Panc1 (cell line): ENCODE results near the gene SLC14A1. TPM values are rescaled to one million over a fixed set of nuclear protein-coding genes. Genes with fewer than 3 reads are reported as not detected.

Experiments used
- ATAC-seq: fragments of 200-7000 bp; cut with Tn5 transposase; 2 replicates; pipeline ENCODE4 v1.9.1; 2020; ENCODE audit warnings: mild to moderate bottlenecking, moderate library complexity
- BruUV-seq: library from RNA; stranded (reverse); fragments of 400-500 nt; replicated peaks from 2 replicates; lab custom pipeline; 2021; lab: Mats Ljungman, UMichigan
- CTCF ChIA-PET: fragments of 300-600 bp; sonication (Branson Sonifier 250); formaldehyde crosslinking; loops from one replicate; lab custom pipeline; 2022; ENCODE audit warnings: antibody characterized with exemption; lab: Charles Lee
- POLR2A ChIA-PET: fragments of 300-600 bp; sonication (Branson Sonifier 250); formaldehyde crosslinking; loops from one replicate; lab custom pipeline; 2022; ENCODE audit warnings: antibody characterized with exemption; lab: Charles Lee
- DNase-seq: peaks from one replicate; pipeline ENCODE4 v3.0.0-alpha.2; 2010; ENCODE audit warnings: low read depth, low spot score
- H3K27ac ChIP-seq: 2 replicates; pipeline ENCODE4 v1.5.1; 2011; ENCODE audit warnings: mild to moderate bottlenecking, low read length, inconsistent platforms
- H3K27me3 ChIP-seq: fragments of 200-500 bp; sonication (Bioruptor generic); 2 replicates; pipeline ENCODE4 v1.6.0; 2014; ENCODE audit warnings: low read length, inconsistent platforms; ENCODE audit not compliant: control insufficient read depth, insufficient read depth
- H3K36me3 ChIP-seq: fragments of 200-500 bp; sonication (Bioruptor generic); 2 replicates; pipeline ENCODE4 v1.5.1; 2014; ENCODE audit warnings: inconsistent platforms, mild to moderate bottlenecking, low read length, moderate library complexity; ENCODE audit not compliant: control insufficient read depth, insufficient read depth
- H3K4me1 ChIP-seq: 2 replicates; pipeline ENCODE4 v1.5.1; 2011; ENCODE audit warnings: inconsistent platforms, mild to moderate bottlenecking, low read length, moderate library complexity; ENCODE audit not compliant: control insufficient read depth, insufficient read depth
- H3K4me3 ChIP-seq, 2 experiments: 2 replicates each; pipeline ENCODE4 v1.5.1; 2011 to 2012; ENCODE audit warnings: low read depth in 2 of 2, low read length in 2 of 2, mild to moderate bottlenecking in 2 of 2, inconsistent platforms in 1 of 2, moderate library complexity in 1 of 2
- H3K9me3 ChIP-seq: fragments of 200-500 bp; sonication (Bioruptor generic); 2 replicates; pipeline ENCODE4 v1.5.1; 2014; ENCODE audit warnings: low read depth, mild to moderate bottlenecking, inconsistent platforms, low read length, moderate library complexity; ENCODE audit not compliant: control insufficient read depth, insufficient read depth
- POLR2AphosphoS5 ChIP-seq: IDR thresholded peaks from 2 replicates; pipeline ENCODE4 v1.6.1; 2012; ENCODE audit warnings: mild to moderate bottlenecking, low read depth, low read length, moderate library complexity
- SIN3A ChIP-seq: IDR thresholded peaks from 2 replicates; pipeline ENCODE4 v1.6.1; 2012; ENCODE audit warnings: low read depth, mild to moderate bottlenecking, low read length, moderate library complexity, borderline replicate concordance; ENCODE audit not compliant: insufficient read depth
- TCF7L2 ChIP-seq: IDR thresholded peaks from 2 replicates; pipeline ENCODE4 v1.6.1; 2011; ENCODE audit warnings: mild to moderate bottlenecking, low read depth, low read length, inconsistent platforms
- in situ Hi-C: cut with HindIII; loops from 2 replicates; pipeline ENCODE4 v1.10.0; 2016; ENCODE audit warnings: low sequenced_read_pairs, low pct_unique_long_range_greater_than_20kb
- intact Hi-C: fragments of 100-400 bp; cut with micrococcal nuclease; formaldehyde crosslinking; loops from one replicate; pipeline ENCODE4 v1.10.0; 2022; ENCODE audit not compliant: unreplicated experiment
- total RNA-seq: library from RNA; stranded (reverse); gene quantifications from one replicate; pipeline ENCODE4 v1.2.1, GENCODE V29; 2021; ENCODE audit not compliant: unreplicated experiment
- TF ChIP-seq, protein P1 (sequence below): fragments of 450-650 bp; IDR thresholded peaks from 2 replicates; pipeline ENCODE4 v1.5.1; 2017; ENCODE audit warnings: mild to moderate bottlenecking
- TF ChIP-seq, protein P2 (sequence below), 2 experiments: IDR thresholded peaks; 2 replicates each; pipeline ENCODE4 v1.6.1; 2011 to 2012; ENCODE audit warnings: low read depth in 2 of 2, control low read depth in 1 of 2, low read length in 1 of 2, mild to moderate bottlenecking in 1 of 2, moderate library complexity in 1 of 2; ENCODE audit not compliant: insufficient read depth in 1 of 2

The SLC14A1 gene
- total RNA-seq, 1 experiment from 2014 or later, result 1.2 TPM

DNA sequence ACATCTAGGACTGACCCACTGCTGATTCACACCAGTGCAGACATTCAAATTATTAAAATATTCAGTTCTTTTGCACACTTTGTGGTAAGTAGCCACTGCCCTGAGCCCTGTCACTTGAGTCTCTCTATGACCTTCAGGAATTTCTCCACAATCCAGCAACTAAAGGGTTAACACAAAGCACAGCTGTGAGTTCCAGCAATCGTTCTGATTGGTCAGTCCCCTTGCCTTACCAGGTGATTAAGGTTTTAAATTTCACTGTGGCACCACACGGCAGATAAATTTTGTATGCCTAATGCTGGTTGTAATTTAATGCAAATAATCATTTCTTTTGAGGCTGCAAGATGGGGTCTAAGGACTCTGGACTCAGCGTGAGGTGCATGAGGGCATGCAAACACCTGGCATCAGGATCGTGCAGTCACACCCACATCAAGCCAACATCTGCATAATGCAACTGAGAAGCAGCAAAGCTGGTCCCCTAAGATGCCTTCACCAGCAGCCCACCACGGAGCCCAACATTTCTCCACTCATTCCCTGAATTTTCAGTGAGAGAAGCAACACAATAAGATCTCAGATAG lies 36.6 kb downstream of the SLC14A1 start:
- intact Hi-C loops, result no loop called here
- Histone ChIP-seq H3K4me1 (no peaks in the 10 kb centered on the region), H3K4me3 (no peak overlapping the region), H3K36me3 (no peaks in the 10 kb centered on the region), H3K27me3 (no peaks in the 10 kb centered on the region), H3K9me3 (no peaks in the 10 kb centered on the region), H3K27ac (no peak overlapping the region)
- no peak for DNase-seq
- ChIA-PET CTCF (no interaction called here), POLR2A (no interaction called here)
- in situ Hi-C loops, result no loop called here
- ATAC-seq, result no peak
- TF ChIP-seq, protein P1, sequence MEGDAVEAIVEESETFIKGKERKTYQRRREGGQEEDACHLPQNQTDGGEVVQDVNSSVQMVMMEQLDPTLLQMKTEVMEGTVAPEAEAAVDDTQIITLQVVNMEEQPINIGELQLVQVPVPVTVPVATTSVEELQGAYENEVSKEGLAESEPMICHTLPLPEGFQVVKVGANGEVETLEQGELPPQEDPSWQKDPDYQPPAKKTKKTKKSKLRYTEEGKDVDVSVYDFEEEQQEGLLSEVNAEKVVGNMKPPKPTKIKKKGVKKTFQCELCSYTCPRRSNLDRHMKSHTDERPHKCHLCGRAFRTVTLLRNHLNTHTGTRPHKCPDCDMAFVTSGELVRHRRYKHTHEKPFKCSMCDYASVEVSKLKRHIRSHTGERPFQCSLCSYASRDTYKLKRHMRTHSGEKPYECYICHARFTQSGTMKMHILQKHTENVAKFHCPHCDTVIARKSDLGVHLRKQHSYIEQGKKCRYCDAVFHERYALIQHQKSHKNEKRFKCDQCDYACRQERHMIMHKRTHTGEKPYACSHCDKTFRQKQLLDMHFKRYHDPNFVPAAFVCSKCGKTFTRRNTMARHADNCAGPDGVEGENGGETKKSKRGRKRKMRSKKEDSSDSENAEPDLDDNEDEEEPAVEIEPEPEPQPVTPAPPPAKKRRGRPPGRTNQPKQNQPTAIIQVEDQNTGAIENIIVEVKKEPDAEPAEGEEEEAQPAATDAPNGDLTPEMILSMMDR, result no peak
- TF ChIP-seq TCF7L2, result no peak
- TF ChIP-seq, protein P2, sequence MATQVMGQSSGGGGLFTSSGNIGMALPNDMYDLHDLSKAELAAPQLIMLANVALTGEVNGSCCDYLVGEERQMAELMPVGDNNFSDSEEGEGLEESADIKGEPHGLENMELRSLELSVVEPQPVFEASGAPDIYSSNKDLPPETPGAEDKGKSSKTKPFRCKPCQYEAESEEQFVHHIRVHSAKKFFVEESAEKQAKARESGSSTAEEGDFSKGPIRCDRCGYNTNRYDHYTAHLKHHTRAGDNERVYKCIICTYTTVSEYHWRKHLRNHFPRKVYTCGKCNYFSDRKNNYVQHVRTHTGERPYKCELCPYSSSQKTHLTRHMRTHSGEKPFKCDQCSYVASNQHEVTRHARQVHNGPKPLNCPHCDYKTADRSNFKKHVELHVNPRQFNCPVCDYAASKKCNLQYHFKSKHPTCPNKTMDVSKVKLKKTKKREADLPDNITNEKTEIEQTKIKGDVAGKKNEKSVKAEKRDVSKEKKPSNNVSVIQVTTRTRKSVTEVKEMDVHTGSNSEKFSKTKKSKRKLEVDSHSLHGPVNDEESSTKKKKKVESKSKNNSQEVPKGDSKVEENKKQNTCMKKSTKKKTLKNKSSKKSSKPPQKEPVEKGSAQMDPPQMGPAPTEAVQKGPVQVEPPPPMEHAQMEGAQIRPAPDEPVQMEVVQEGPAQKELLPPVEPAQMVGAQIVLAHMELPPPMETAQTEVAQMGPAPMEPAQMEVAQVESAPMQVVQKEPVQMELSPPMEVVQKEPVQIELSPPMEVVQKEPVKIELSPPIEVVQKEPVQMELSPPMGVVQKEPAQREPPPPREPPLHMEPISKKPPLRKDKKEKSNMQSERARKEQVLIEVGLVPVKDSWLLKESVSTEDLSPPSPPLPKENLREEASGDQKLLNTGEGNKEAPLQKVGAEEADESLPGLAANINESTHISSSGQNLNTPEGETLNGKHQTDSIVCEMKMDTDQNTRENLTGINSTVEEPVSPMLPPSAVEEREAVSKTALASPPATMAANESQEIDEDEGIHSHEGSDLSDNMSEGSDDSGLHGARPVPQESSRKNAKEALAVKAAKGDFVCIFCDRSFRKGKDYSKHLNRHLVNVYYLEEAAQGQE (IDR thresholded peaks at IDR 0.05; ENCODE audit: insufficient read depth in 1 of 2, low read depth in 2 of 2, low read length in 1 of 2), result no peak
- BruUV-seq, result no TSS peak

DNA sequence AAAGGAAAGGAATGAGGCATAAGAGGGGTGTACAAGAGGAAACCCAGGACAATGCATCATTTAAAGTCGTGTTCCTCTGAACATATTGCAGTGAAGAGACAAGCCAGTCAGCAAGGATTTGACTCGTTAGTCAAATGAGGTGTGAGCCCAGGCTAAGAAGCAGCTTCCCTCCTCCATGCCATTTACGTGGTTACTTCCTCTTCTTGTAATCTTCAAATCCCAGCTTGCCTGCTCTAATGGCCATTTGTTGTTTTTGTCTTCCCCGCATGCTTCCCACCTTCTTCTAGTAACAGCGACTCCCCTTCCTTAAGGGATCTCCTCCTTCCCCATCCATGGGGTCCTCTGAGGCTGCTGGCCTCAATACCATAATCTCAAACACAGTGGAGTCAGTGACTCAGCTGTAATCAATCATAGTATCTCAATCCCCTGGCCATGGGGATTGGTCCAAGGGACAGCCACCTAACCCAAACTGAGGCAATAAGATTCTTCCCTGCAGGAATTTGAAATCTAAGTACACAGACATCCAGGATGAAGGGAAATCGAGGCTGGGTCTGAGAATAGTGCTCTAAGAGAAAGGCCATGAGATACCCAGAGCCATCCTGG lies 37.6 kb downstream of the SLC14A1 start:
- POLR2A ChIA-PET, result no interaction called here
- Histone ChIP-seq H3K27ac (no peak overlapping the region), H3K4me1 (no peaks in the 10 kb centered on the region), H3K36me3 (no peaks in the 10 kb centered on the region), H3K27me3 (no peaks in the 10 kb centered on the region), H3K4me3 (no peak overlapping the region), H3K9me3 (no peaks in the 10 kb centered on the region)
- CTCF ChIA-PET, result no interaction called here
- DNase-seq (no peak), ATAC-seq (no peak)
- in situ Hi-C loops (no loop called here), intact Hi-C loops (no loop called here)
- BruUV-seq, result no TSS peak
- TF ChIP-seq SIN3A (no peak), POLR2AphosphoS5 (no peak), TCF7L2 (no peak)
- TF ChIP-seq, protein P1, result no peak
- TF ChIP-seq, protein P2 (IDR thresholded peaks at IDR 0.05; ENCODE audit: insufficient read depth in 1 of 2, low read depth in 2 of 2, low read length in 1 of 2), result no peak
